ENCODE data around the gene TAF10. TPM values are rescaled to one million over a fixed set of nuclear protein-coding genes. Genes with fewer than 3 reads are reported as not detected.

Gene TAF10
- total RNA-seq, result 50.7 and 67.4 TPM in 2 replicates

GRCh38 chr11:6612213-6613041, at the start of gene TAF10:
Gene TAF10, minus strand, starts transcription at chr11:6612216. Its CDS starts 27 bp downstream, at chr11:6612189.

GRCh38 chr11:6655790-6656583, 44.0 kb upstream of the TAF10 start, which contains the start of gene DCHS1:
Gene DCHS1, minus strand, starts transcription at chr11:6655809. Its CDS starts 14,196 bp downstream, at chr11:6641613.

GRCh38 chr11:6619004-6619745, 7.2 kb upstream of the TAF10 start, which contains the start of gene TPP1:
Gene TPP1, minus strand, starts transcription at chr11:6619422. Its CDS starts 22 bp downstream, at chr11:6619400.

GRCh38 chr11:6603287-6604080, 8.5 kb downstream of the TAF10 start, which contains the start of the genes ILK and RRP8:
Gene ILK, plus strand, starts transcription at chr11:6603774. Its CDS starts 498 bp downstream, at chr11:6604272.
Gene RRP8, minus strand, starts transcription at chr11:6603616. Its CDS starts 114 bp downstream, at chr11:6603502.

Other genes starting within 250 kb of the TAF10 start
- 13.0 and 23.2 TPM in 2 replicates for gene SMPD1, start 221.7 kb downstream of the TAF10 start, total RNA-seq
- 46.8 and 56.2 TPM in 2 replicates for gene APBB1, start 193.1 kb downstream of the TAF10 start, total RNA-seq
- gene HPX, start 171.2 kb downstream of the TAF10 start, total RNA-seq, result 0.28 and 0.36 TPM in 2 replicates
- 19.3 and 37.8 TPM in 2 replicates for gene TRIM3, start 138.3 kb downstream of the TAF10 start, total RNA-seq
- 40.9 and 45.9 TPM in 2 replicates for gene ARFIP2, start 130.9 kb downstream of the TAF10 start, total RNA-seq
- gene TIMM10B, start 130.7 kb downstream of the TAF10 start, total RNA-seq, result 19.6 and 21.1 TPM in 2 replicates
- gene DNHD1, start 114.9 kb downstream of the TAF10 start, total RNA-seq, result 1.6 and 2.8 TPM in 2 replicates
- 10.7 and 12.4 TPM in 2 replicates for gene RRP8, start 8.6 kb downstream of the TAF10 start, total RNA-seq
- 156 and 223 TPM in 2 replicates for gene ILK, start 8.4 kb downstream of the TAF10 start, total RNA-seq
- 57.1 and 101 TPM in 2 replicates for gene TPP1, start 7.2 kb upstream of the TAF10 start, total RNA-seq
- gene DCHS1, start 43.6 kb upstream of the TAF10 start, total RNA-seq, result 37.9 and 41.8 TPM in 2 replicates
- 91.3 and 121 TPM in 2 replicates for gene MRPL17, start 71.1 kb upstream of the TAF10 start, total RNA-seq
- gene OR2AG2, start 159.8 kb upstream of the TAF10 start, total RNA-seq, result 0.09 and 0.18 TPM in 2 replicates
- not detected in 2 replicates for gene OR2AG1, start 170.8 kb upstream of the TAF10 start, total RNA-seq
- 0.27 and 0.38 TPM in 2 replicates for gene OR6A2, start 187.5 kb upstream of the TAF10 start, total RNA-seq
- not detected in 2 replicates for gene OR10A5, start 233.5 kb upstream of the TAF10 start, total RNA-seq